ENCODE measurements around the gene BMS1. TPM values are rescaled to one million over a fixed set of nuclear protein-coding genes. Genes with fewer than 3 reads are reported as not detected.
"Not testable (repeated sequence)": the region's sequence is repeated elsewhere in the genome, so short reads cannot be mapped to it uniquely, and the experiment has no call there.

BMS1 gene
- total RNA-seq, 4 donors from 2014 or later: 11.5 to 17.4 (median 16.7) TPM

DNA sequence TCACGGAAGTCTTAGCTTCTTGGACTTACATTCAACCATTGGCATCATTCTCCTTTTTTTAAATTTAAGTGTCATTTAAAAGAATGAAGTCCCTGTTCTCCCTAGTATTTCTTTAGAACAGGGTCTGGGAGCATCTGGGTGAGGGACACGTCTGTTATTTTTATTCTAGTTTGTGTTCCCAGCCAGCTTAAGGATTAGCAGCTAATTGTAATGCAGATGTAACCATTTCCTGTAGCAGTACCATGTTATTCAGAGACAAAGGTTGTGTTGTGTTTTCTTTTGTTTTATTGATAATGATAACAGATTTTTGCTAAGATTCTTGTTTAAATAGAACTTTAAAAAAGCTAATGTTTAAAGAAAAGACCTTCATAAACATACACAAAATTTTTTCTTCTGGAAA lies 34.3 kb downstream of the BMS1 start:
- WGBS, 2 donors: 82 to 87% methylated on average over 2 of the region's 2 CpGs
- Histone ChIP-seq H3K36me3 (peaks cover 18 to 97% (median 21%) of the 10 kb centered on the region in 3 donors), H3K4me3 (no peak overlapping the region), H3K9me3 (no peaks in the 10 kb centered on the region), H3K4me1 (no peaks in the 10 kb centered on the region), H3K27ac (no peak overlapping the region), H3K27me3 (no peaks in the 10 kb centered on the region)
- DNase-seq: no peak
- no peak for TF ChIP-seq POLR2A (IDR thresholded peaks at IDR 0.05)
- TF ChIP-seq, protein P1, sequence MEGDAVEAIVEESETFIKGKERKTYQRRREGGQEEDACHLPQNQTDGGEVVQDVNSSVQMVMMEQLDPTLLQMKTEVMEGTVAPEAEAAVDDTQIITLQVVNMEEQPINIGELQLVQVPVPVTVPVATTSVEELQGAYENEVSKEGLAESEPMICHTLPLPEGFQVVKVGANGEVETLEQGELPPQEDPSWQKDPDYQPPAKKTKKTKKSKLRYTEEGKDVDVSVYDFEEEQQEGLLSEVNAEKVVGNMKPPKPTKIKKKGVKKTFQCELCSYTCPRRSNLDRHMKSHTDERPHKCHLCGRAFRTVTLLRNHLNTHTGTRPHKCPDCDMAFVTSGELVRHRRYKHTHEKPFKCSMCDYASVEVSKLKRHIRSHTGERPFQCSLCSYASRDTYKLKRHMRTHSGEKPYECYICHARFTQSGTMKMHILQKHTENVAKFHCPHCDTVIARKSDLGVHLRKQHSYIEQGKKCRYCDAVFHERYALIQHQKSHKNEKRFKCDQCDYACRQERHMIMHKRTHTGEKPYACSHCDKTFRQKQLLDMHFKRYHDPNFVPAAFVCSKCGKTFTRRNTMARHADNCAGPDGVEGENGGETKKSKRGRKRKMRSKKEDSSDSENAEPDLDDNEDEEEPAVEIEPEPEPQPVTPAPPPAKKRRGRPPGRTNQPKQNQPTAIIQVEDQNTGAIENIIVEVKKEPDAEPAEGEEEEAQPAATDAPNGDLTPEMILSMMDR (IDR thresholded peaks at IDR 0.05): no peak
- intact Hi-C loops (cut with DNase I): no loop called here

DNA sequence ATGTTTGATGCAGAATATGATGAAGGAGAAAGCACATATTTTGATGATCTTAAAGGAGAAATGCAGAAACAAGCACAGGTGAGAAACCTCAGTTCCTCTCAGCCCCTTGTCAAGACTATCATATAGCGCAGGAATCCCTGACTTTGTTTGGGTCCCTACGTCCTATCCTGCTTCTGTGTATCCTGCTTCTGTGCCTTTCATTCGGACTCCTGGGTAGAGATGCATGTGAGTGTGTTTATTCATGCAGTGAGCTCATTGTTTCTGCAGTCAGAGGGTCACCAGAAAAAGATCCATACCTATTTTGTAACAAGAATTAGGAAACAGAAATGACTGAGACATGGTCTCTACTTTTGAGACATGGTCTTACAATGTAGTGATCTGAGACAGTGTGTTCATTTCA lies 34.8 kb downstream of the BMS1 start:
- intact Hi-C loops (cut with DNase I); DNase-seq; H3K9me3 ChIP-seq; H3K4me1 ChIP-seq; H3K27ac ChIP-seq; H3K27me3 ChIP-seq; H3K4me3 ChIP-seq: not testable (repeated sequence)
- WGBS, 2 donors: 80 to 83% methylated on average over 3 of the region's 3 CpGs
- H3K36me3 ChIP-seq: peaks cover 18 to 97% (median 21%) of the 10 kb centered on the region in 3 donors

- H3K4me1 ChIP-seq; H3K27ac ChIP-seq; H3K27me3 ChIP-seq; H3K9me3 ChIP-seq; intact Hi-C loops (cut with DNase I); DNase-seq; H3K4me3 ChIP-seq: not testable (repeated sequence)
- WGBS, 2 donors: 57 to 90% methylated on average over 2 to 6 of the region's 6 CpGs
- H3K36me3 ChIP-seq: peaks cover 4 to 98% (median 31%) of the 10 kb centered on the region in 3 donors
Observed at GRCh38 chr10:42826759-42827158, 44.2 kb downstream of the BMS1 start.

DNA sequence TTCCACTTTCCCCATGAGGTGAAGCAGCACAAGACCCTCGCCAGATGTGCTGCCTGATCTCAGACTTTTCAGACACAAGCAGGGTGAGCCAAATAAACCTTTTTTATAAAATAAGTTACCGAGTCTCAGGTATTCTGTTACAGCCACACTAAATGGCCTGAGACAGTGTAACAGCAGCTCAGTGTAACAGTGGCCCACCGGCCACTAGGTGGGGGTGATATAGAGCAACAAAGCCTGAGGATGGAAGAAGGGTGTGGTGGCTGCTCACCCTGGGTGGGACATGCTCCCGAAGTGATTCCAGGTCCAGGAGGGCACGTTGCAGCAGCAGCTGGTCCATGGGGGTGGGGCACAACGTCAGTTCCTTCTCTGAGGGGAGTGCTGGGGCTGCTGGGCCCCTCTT lies 44.6 kb downstream of the BMS1 start:
- Histone ChIP-seq H3K27me3 (no peaks in the 10 kb centered on the region), H3K36me3 (peaks cover 4 to 98% (median 34%) of the 10 kb centered on the region in 3 donors), H3K4me3 (no peak overlapping the region), H3K27ac (no peak overlapping the region), H3K9me3 (peaks cover 0 to 7% (median 0%) of the 10 kb centered on the region in 3 donors), H3K4me1 (peaks cover 0 to 7% (median 0%) of the 10 kb centered on the region in 3 donors)
- no peak for TF ChIP-seq POLR2A (IDR thresholded peaks at IDR 0.05)
- TF ChIP-seq, protein P1 (IDR thresholded peaks at IDR 0.05): no peak
- no peak for DNase-seq
- 62 to 67% methylated on average over 5 to 6 of the region's 6 CpGs for WGBS, 2 donors
- intact Hi-C loops (cut with DNase I): no loop called here

GRCh38 chr10:42828391-42828790 lies 45.8 kb downstream of the BMS1 start:
- H3K4me3 ChIP-seq; H3K27ac ChIP-seq; H3K27me3 ChIP-seq; intact Hi-C loops (cut with DNase I); H3K9me3 ChIP-seq; H3K4me1 ChIP-seq; DNase-seq: not testable (repeated sequence)
- H3K36me3 ChIP-seq: peaks cover 4 to 94% (median 34%) of the 10 kb centered on the region in 3 donors
- WGBS, 2 donors: 80 to 81% methylated on average over 4 of the region's 4 CpGs

- no peaks in the 10 kb centered on the region for H3K9me3 ChIP-seq
- H3K27me3 ChIP-seq: no peaks in the 10 kb centered on the region
- no peak overlapping the region for H3K4me3 ChIP-seq
- no peak overlapping the region for H3K27ac ChIP-seq
- intact Hi-C loops (cut with DNase I): no loop called here
- TF ChIP-seq, protein P1 (IDR thresholded peaks at IDR 0.05): no peak
- no peak for TF ChIP-seq POLR2A (IDR thresholded peaks at IDR 0.05)
- no peak for DNase-seq
- 75 to 83% methylated on average over 7 of the region's 7 CpGs for WGBS, 2 donors
- peaks cover 4 to 75% (median 23%) of the 10 kb centered on the region in 3 donors for H3K36me3 ChIP-seq
- peaks cover 0 to 7% (median 0%) of the 10 kb centered on the region in 3 donors for H3K4me1 ChIP-seq
Observed at GRCh38 chr10:42830237-42830636, 47.6 kb downstream of the BMS1 start.

DNA sequence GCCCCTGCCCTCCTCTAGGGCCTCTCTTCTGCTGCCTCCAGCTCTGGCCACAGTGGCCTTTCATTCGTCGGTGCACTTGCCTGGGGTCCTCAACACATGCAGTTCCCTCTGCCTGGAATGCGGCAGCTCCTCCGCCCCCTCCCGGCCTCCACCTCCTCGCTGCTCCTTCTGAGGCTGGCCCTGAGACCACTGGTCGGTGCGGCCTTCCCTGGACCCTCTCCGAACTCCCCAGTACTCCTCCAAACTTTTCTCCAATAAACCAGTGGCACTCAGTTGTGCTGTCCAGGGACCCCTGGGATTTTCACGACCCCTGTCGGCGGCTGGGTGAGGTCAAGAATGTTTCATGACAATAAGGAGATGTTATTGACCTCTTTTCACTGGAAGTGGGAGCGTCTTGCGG lies 53.5 kb downstream of the BMS1 start:
- Histone ChIP-seq H3K27me3 (peaks cover 0 to 30% (median 0%) of the 10 kb centered on the region in 4 donors), H3K4me1 (peaks cover 0 to 10% (median 7%) of the 10 kb centered on the region in 3 donors), H3K9me3 (no peaks in the 10 kb centered on the region), H3K36me3 (peaks cover 0 to 18% (median 9%) of the 10 kb centered on the region in 3 donors), H3K27ac (no peak overlapping the region), H3K4me3 (no peak overlapping the region)
- TF ChIP-seq POLR2A (IDR thresholded peaks at IDR 0.05): no peak
- TF ChIP-seq, protein P1 (IDR thresholded peaks at IDR 0.05): no peak
- intact Hi-C loops (cut with DNase I): no loop called here
- 65 to 77% methylated on average over 11 to 14 of the region's 14 CpGs for WGBS, 2 donors
- no peak for DNase-seq
